ENCODE measurements around the gene PLXNC1. TPM values are rescaled to one million over a fixed set of nuclear protein-coding genes. Genes with fewer than 3 reads are reported as not detected.

PLXNC1 gene
- total and polyA plus RNA-seq, 4 experiments from 2014 or later: 2.9 to 27.6 (median 17.3) TPM

- no peak for DNase-seq
- peak overlapping the region in 3 of 7 donors; percentile 2 to 63 (median 29) for H3K27ac Mint-ChIP-seq
These were observed 123.9 kb downstream of the PLXNC1 start for GRCh38 chr12:94272280-94272679.

DNA sequence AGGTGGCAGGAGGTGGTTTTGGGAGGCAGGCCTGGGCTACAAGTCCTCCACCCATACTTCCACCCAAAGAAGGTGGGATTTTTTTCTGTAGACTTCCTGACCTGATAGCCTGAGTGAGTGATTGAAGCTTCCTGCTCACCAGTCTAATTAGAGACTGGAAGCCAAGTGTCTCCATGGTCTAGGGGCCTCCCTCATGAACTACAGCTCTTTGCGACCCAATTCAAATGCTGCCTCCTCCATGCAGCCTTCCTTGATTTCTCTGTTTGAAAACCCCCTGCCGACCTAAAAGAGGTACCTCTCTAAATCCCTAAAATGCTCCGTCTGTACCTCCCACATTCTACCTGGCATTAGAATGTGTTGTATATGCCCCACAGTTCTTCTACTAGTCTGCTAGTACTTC is 124.9 kb downstream of the PLXNC1 start:
- POLR2A ChIA-PET (ENCODE audit: partially characterized antibody): interaction anchor here (3.6 kb wide), 1 partner anchor 10 kb away, joined by 16 read pairs; no protein-coding TSS in a partner anchor
- H3K4me3 Mint-ChIP-seq: no peak overlapping the region
- no peaks in the 10 kb centered on the region for H3K36me3 ChIP-seq (ENCODE audit: insufficient read depth, low read length)
- no peak overlapping the region for H3K4me3 ChIP-seq (ENCODE audit: low read length in 2 of 2)
- H3K9me3 ChIP-seq (ENCODE audit: control insufficient read depth in 1 of 2, low read length in 2 of 2): no peaks in the 10 kb centered on the region
- H3K27ac Mint-ChIP-seq: peak overlapping the region in 2 of 7 donors; percentile 7 to 55
- peaks cover 15 to 41% of the 10 kb centered on the region in 2 donors for H3K36me3 Mint-ChIP-seq
- H3K9me3 Mint-ChIP-seq: no peaks in the 10 kb centered on the region
- CTCF ChIA-PET (ENCODE audit: partially characterized antibody): interaction anchor here (1.6 kb wide), 1 partner anchor 17 kb away, joined by 3 read pairs; no protein-coding TSS in a partner anchor
- H3K27me3 Mint-ChIP-seq: no peaks in the 10 kb centered on the region
- intact Hi-C loops (cut with micrococcal nuclease): no loop called here
- peaks cover 12% of the 10 kb centered on the region for H3K4me1 ChIP-seq (ENCODE audit: insufficient read depth, low read length)
- no peak overlapping the region for H3K27ac ChIP-seq (ENCODE audit: low read depth, low read length)
- no peak for DNase-seq
- H3K4me1 Mint-ChIP-seq: peaks cover 19 to 40% (median 29%) of the 10 kb centered on the region in 4 donors
- H3K27me3 ChIP-seq (ENCODE audit: insufficient read depth, low read length): no peaks in the 10 kb centered on the region

More at GRCh38 chr12:94272280-94272679, 123.9 kb downstream of the PLXNC1 start:
- Mint-ChIP-seq H3K4me3 (no peak overlapping the region), H3K36me3 (peaks cover 15 to 37% of the 10 kb centered on the region in 2 donors), H3K27me3 (no peaks in the 10 kb centered on the region), H3K4me1 (peaks cover 20 to 45% (median 35%) of the 10 kb centered on the region in 4 donors), H3K9me3 (no peaks in the 10 kb centered on the region)
- ChIA-PET POLR2A (ENCODE audit: partially characterized antibody) (interaction anchor here (3.6 kb wide), 1 partner anchor 9 kb away, joined by 16 read pairs; no protein-coding TSS in a partner anchor), CTCF (ENCODE audit: partially characterized antibody) (no interaction called here)
- H3K27me3 ChIP-seq (ENCODE audit: insufficient read depth, low read length): no peaks in the 10 kb centered on the region
- H3K36me3 ChIP-seq (ENCODE audit: insufficient read depth, low read length): no peaks in the 10 kb centered on the region
- H3K27ac ChIP-seq (ENCODE audit: low read depth, low read length): no peak overlapping the region
- intact Hi-C loops (cut with micrococcal nuclease): no loop called here
- H3K4me1 ChIP-seq (ENCODE audit: insufficient read depth, low read length): peaks cover 12% of the 10 kb centered on the region
- no peak overlapping the region for H3K4me3 ChIP-seq (ENCODE audit: low read length in 2 of 2)
- H3K9me3 ChIP-seq (ENCODE audit: control insufficient read depth in 1 of 2, low read length in 2 of 2): no peaks in the 10 kb centered on the region

DNA sequence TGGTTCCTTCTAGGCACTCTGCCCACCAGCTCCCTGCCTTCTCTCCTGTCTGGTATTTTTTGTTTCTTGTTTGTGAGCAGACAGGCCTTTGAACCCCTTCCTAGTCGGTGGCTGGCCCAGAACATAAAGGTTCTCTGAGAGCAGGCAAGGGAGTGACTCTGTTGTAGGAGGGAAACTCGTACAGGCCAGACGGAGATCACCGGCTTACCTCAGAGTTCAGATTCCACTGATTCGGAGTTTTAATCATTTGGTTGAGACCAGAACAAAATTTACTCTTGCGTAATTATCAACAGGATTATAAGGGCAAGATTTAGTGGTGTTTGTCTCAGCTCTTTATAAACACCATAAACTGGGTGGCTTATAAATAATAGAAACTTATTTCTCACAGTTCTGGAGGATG is 128.3 kb downstream of the PLXNC1 start:
- no peak overlapping the region for H3K4me3 Mint-ChIP-seq
- no peaks in the 10 kb centered on the region for H3K27me3 Mint-ChIP-seq
- no peak overlapping the region for H3K4me3 ChIP-seq (ENCODE audit: low read length in 2 of 2)
- POLR2A ChIA-PET (ENCODE audit: partially characterized antibody): interaction anchor here (1.2 kb wide), 1 partner anchor 128 kb away, joined by 3 read pairs; the partner anchor contains the start of gene PLXNC1
- no peaks in the 10 kb centered on the region for H3K9me3 Mint-ChIP-seq
- H3K4me1 ChIP-seq (ENCODE audit: insufficient read depth, low read length): peaks cover 1% of the 10 kb centered on the region
- peaks cover 6 to 17% (median 12%) of the 10 kb centered on the region in 4 donors for H3K4me1 Mint-ChIP-seq
- no peak overlapping the region for H3K27ac ChIP-seq (ENCODE audit: low read depth, low read length)
- no peaks in the 10 kb centered on the region for H3K36me3 ChIP-seq (ENCODE audit: insufficient read depth, low read length)
- no peaks in the 10 kb centered on the region for H3K27me3 ChIP-seq (ENCODE audit: insufficient read depth, low read length)
- intact Hi-C loops (cut with micrococcal nuclease): no loop called here
- no peak for DNase-seq
- H3K36me3 Mint-ChIP-seq: peaks cover 25 to 34% of the 10 kb centered on the region in 2 donors
- H3K9me3 ChIP-seq (ENCODE audit: control insufficient read depth in 1 of 2, low read length in 2 of 2): no peaks in the 10 kb centered on the region
- CTCF ChIA-PET (ENCODE audit: partially characterized antibody): interaction anchor here (1.4 kb wide), 1 partner anchor 72 kb away, joined by 3 read pairs; no protein-coding TSS in a partner anchor
- H3K27ac Mint-ChIP-seq: no peak overlapping the region

DNA sequence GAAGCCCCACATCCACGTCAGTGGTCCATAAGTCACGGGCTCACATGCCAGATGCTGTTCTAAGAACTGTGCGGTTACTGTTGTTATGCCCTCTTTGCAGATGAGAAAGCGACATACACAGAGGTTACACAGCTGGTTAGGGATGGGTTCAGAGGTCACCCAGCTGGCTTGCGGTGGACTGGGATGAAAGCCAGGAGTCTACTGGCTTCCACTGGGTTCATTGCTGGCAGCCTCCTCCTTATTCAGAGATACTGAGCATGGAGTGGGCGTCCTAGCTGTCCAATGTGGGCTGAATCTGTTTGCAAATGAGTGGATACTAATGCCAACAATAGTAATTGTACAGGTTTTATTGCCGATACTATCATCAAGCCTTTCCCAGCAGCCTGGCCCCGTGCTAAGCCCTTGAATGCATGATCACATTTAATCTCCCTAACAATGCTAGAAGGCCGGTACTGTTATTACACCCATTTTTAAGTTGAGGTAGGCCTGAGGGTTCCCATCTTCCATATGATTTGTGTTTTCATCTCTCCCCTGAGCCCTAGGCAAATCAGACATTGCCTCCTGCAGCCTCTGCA is 129.1 kb downstream of the PLXNC1 start:
- Histone ChIP-seq H3K9me3 (ENCODE audit: control insufficient read depth in 1 of 2, low read length in 2 of 2) (no peaks in the 10 kb centered on the region), H3K36me3 (ENCODE audit: insufficient read depth, low read length) (no peaks in the 10 kb centered on the region), H3K27me3 (ENCODE audit: insufficient read depth, low read length) (no peaks in the 10 kb centered on the region), H3K4me1 (ENCODE audit: insufficient read depth, low read length) (peaks cover 9% of the 10 kb centered on the region), H3K4me3 (ENCODE audit: low read length in 2 of 2) (no peak overlapping the region), H3K27ac (ENCODE audit: low read depth, low read length) (no peak overlapping the region)
- POLR2A ChIA-PET (ENCODE audit: partially characterized antibody): no interaction called here
- no peaks in the 10 kb centered on the region for H3K9me3 Mint-ChIP-seq
- H3K4me1 Mint-ChIP-seq: peaks cover 13 to 19% (median 15%) of the 10 kb centered on the region in 4 donors
- CTCF ChIA-PET (ENCODE audit: partially characterized antibody): interaction anchor here (1.4 kb wide), 1 partner anchor 72 kb away, joined by 3 read pairs; no protein-coding TSS in a partner anchor
- H3K36me3 Mint-ChIP-seq: peaks cover 27 to 28% of the 10 kb centered on the region in 2 donors
- intact Hi-C loops (cut with micrococcal nuclease): no loop called here
- peak overlapping the region in 2 of 7 donors; percentile 54 to 75 for H3K27ac Mint-ChIP-seq
- H3K4me3 Mint-ChIP-seq: no peak overlapping the region
- H3K27me3 Mint-ChIP-seq: no peaks in the 10 kb centered on the region
- no peak for DNase-seq

- Histone ChIP-seq H3K36me3 (ENCODE audit: insufficient read depth, low read length) (no peaks in the 10 kb centered on the region), H3K9me3 (ENCODE audit: control insufficient read depth in 1 of 2, low read length in 2 of 2) (no peaks in the 10 kb centered on the region), H3K27ac (ENCODE audit: low read depth, low read length) (no peak overlapping the region), H3K27me3 (ENCODE audit: insufficient read depth, low read length) (no peaks in the 10 kb centered on the region), H3K4me3 (ENCODE audit: low read length in 2 of 2) (no peak overlapping the region), H3K4me1 (ENCODE audit: insufficient read depth, low read length) (peaks cover 27% of the 10 kb centered on the region)
- ChIA-PET POLR2A (ENCODE audit: partially characterized antibody) (no interaction called here), CTCF (ENCODE audit: partially characterized antibody) (no interaction called here)
- intact Hi-C loops (cut with micrococcal nuclease): loop anchor here (5.0 kb wide), 1 partner anchor 252 kb away; no protein-coding TSS in a partner anchor
- Mint-ChIP-seq H3K4me3 (no peak overlapping the region), H3K27ac (peak overlapping the region in 4 of 7 donors; percentile 7 to 78 (median 45)), H3K9me3 (no peaks in the 10 kb centered on the region), H3K36me3 (peaks cover 31 to 37% of the 10 kb centered on the region in 2 donors), H3K4me1 (peaks cover 30 to 33% (median 32%) of the 10 kb centered on the region in 4 donors), H3K27me3 (no peaks in the 10 kb centered on the region)
- no peak for DNase-seq
These were observed 131.7 kb downstream of the PLXNC1 start for GRCh38 chr12:94280063-94280462.

DNA sequence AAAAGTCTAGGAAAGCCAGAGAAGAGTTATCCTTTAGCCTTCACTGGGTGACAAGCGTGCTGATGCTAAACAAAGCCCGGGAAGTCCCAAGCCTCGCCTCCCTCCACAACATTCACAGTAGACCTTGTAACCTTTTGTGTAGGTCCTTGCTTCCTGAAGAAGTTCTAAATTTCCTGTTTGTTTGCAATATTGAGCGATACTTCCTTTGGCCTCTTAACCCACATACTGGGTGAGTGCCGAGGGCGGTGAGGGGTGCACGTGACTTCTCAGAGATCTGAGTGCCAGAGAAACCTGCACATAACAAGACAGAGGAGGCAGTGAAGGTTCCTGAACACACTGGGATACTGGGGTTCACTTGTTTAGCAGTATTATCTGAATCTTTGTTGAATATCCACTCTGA is 134.3 kb downstream of the PLXNC1 start:
- peak overlapping the region; percentile 16 to 86 (median 78) for H3K4me3 Mint-ChIP-seq
- intact Hi-C loops (cut with micrococcal nuclease): loop anchor here (1.0 to 5.0 kb wide), 3 partner anchors 20 to 250 kb away; no protein-coding TSS in a partner anchor
- peaks cover 4% of the 10 kb centered on the region for H3K36me3 ChIP-seq (ENCODE audit: insufficient read depth, low read length)
- H3K4me1 Mint-ChIP-seq: peaks cover 30 to 33% (median 32%) of the 10 kb centered on the region in 4 donors
- H3K27ac ChIP-seq (ENCODE audit: low read depth, low read length): peak overlapping the region; percentile 47
- H3K9me3 ChIP-seq (ENCODE audit: control insufficient read depth in 1 of 2, low read length in 2 of 2): no peaks in the 10 kb centered on the region
- peaks cover 44 to 52% of the 10 kb centered on the region in 2 donors for H3K36me3 Mint-ChIP-seq
- H3K27me3 Mint-ChIP-seq: no peaks in the 10 kb centered on the region
- DNase-seq: peak; percentile 57 to 71 (median 66)
- no peaks in the 10 kb centered on the region for H3K27me3 ChIP-seq (ENCODE audit: insufficient read depth, low read length)
- H3K9me3 Mint-ChIP-seq: no peaks in the 10 kb centered on the region
- H3K4me1 ChIP-seq (ENCODE audit: insufficient read depth, low read length): peaks cover 27% of the 10 kb centered on the region
- CTCF ChIA-PET (ENCODE audit: partially characterized antibody): interaction anchor here (1.2 to 1.7 kb wide), 2 partner anchors 76 to 135 kb away, joined by 3 to 4 read pairs; partner anchors contain the start of gene PLXNC1
- POLR2A ChIA-PET (ENCODE audit: partially characterized antibody): interaction anchor here (0.8 to 5.1 kb wide), 6 partner anchors 20 to 176 kb away, joined by 3 to 35 read pairs (median 4); no protein-coding TSS in a partner anchor
- peak overlapping the region; percentile 85 to 96 (median 94) for H3K27ac Mint-ChIP-seq
- H3K4me3 ChIP-seq (ENCODE audit: low read length in 2 of 2): peak overlapping the region; percentile 5 to 17

GRCh38 chr12:94284046-94284445 is 135.7 kb downstream of the PLXNC1 start:
- H3K4me3 ChIP-seq (ENCODE audit: low read length in 2 of 2): no peak overlapping the region
- Mint-ChIP-seq H3K4me3 (peak overlapping the region in 1 of 8 donors; percentile 54), H3K27ac (peak overlapping the region in 4 of 7 donors; percentile 43 to 86 (median 76)), H3K9me3 (no peaks in the 10 kb centered on the region), H3K36me3 (peaks cover 45 to 55% of the 10 kb centered on the region in 2 donors), H3K27me3 (no peaks in the 10 kb centered on the region), H3K4me1 (peaks cover 30 to 33% (median 32%) of the 10 kb centered on the region in 4 donors)
- H3K4me1 ChIP-seq (ENCODE audit: insufficient read depth, low read length): peaks cover 27% of the 10 kb centered on the region
- H3K27me3 ChIP-seq (ENCODE audit: insufficient read depth, low read length): no peaks in the 10 kb centered on the region
- H3K27ac ChIP-seq (ENCODE audit: low read depth, low read length): no peak overlapping the region
- POLR2A ChIA-PET (ENCODE audit: partially characterized antibody): interaction anchor here (1.1 to 5.1 kb wide), 3 partner anchors 21 to 78 kb away, joined by 4 to 35 read pairs (median 4); no protein-coding TSS in a partner anchor
- intact Hi-C loops (cut with micrococcal nuclease): loop anchor here (5.0 kb wide), 1 partner anchor 248 kb away; no protein-coding TSS in a partner anchor
- no peaks in the 10 kb centered on the region for H3K9me3 ChIP-seq (ENCODE audit: control insufficient read depth in 1 of 2, low read length in 2 of 2)
- no peak for DNase-seq
- H3K36me3 ChIP-seq (ENCODE audit: insufficient read depth, low read length): peaks cover 4% of the 10 kb centered on the region
- CTCF ChIA-PET (ENCODE audit: partially characterized antibody): interaction anchor here (0.6 to 1.2 kb wide), 2 partner anchors 136 to 142 kb away, joined by 3 read pairs; partner anchors contain the start of gene PLXNC1
